SK-N-SH (cell line): ENCODE measurements around the gene CYP4F12. TPM values are rescaled to one million over a fixed set of nuclear protein-coding genes. Genes with fewer than 3 reads are reported as not detected.
A peak's percentile ranks its signal among the peaks of the same experiment; 100 is the strongest.

Experiments
- CTCF ChIA-PET: fragments of 300-600, 350-600 bp; formaldehyde crosslinking; extraction: SDS; loops from one replicate; lab custom pipeline; 2021; lab: Yijun Ruan, JAX
- POLR2A ChIA-PET: fragments of 350-600 bp; sonication (Branson Sonifier 250); formaldehyde crosslinking; extraction: SDS; loops from one replicate; lab custom pipeline; 2020; ENCODE audit warnings: antibody characterized with exemption, inconsistent platforms; lab: Yijun Ruan, JAX
- DNase-seq: peaks from one replicate; pipeline ENCODE4 v3.0.0; 2012
- H2AFZ ChIP-seq: fragments of 200-600 bp; sonication (generic); 2 replicates; pipeline ENCODE4 v1.8.1; 2016; ENCODE audit warnings: antibody characterized with exemption, mild to moderate bottlenecking, low read depth
- H3F3A ChIP-seq: fragments of 200-600 bp; sonication (generic); replicated peaks from 2 replicates; pipeline ENCODE3; 2016; ENCODE audit warnings: antibody characterized with exemption, mild to moderate bottlenecking; ENCODE audit not compliant: insufficient read depth
- H3K27ac ChIP-seq, 2 experiments: fragments of 200-500 bp in 1 of 2; fragments of 200-600 bp in 1 of 2; sonication (Bioruptor generic) in 1 of 2; sonication (generic), shearing (Covaris generic) in 1 of 2; 2 replicates each; pipeline versions ENCODE4 v1.5.1 to v1.6.1; 2014 to 2016; ENCODE audit warnings: low read depth in 2 of 2, inconsistent platforms in 1 of 2, low read length in 1 of 2, mild to moderate bottlenecking in 1 of 2, mixed read lengths in 1 of 2
- H3K27me3 ChIP-seq: fragments of 200-600 bp; sonication (generic), shearing (Covaris generic); 2 replicates; pipeline ENCODE4 v1.6.1; 2016; ENCODE audit warnings: mixed run types; ENCODE audit not compliant: insufficient read depth
- H3K36me3 ChIP-seq, 2 experiments: fragments of 200-500 bp in 1 of 2; fragments of 200-600 bp in 1 of 2; sonication (Bioruptor generic) in 1 of 2; sonication (generic) in 1 of 2; replicated peaks in 1 of 2; 2 replicates each; pipeline versions ENCODE3 to v1.5.1; 2014 to 2016; ENCODE audit warnings: low read length in 1 of 2, mild to moderate bottlenecking in 1 of 2; ENCODE audit not compliant: insufficient read depth in 2 of 2, control insufficient read depth in 1 of 2
- H3K4me1 ChIP-seq, 2 experiments: fragments of 200-500 bp in 1 of 2; fragments of 200-600 bp in 1 of 2; sonication (Bioruptor generic) in 1 of 2; sonication (generic), shearing (Covaris generic) in 1 of 2; 2 replicates each; pipeline versions ENCODE4 v1.5.1 to v1.6.1; 2014 to 2016; ENCODE audit warnings: low read depth in 1 of 2, low read length in 1 of 2, mixed run types in 1 of 2; ENCODE audit not compliant: insufficient read depth in 2 of 2, control insufficient read depth in 1 of 2
- H3K4me2 ChIP-seq: fragments of 200-600 bp; sonication (generic), shearing (Covaris generic); 2 replicates; pipeline ENCODE4 v1.6.1; 2017; ENCODE audit warnings: mixed run types
- H3K4me3 ChIP-seq, 2 experiments: fragments of 200-500 bp in 1 of 2; fragments of 200-600 bp in 1 of 2; sonication (Bioruptor generic) in 1 of 2; sonication (generic), shearing (Covaris generic) in 1 of 2; 2 replicates each; pipeline versions ENCODE4 v1.5.1 to v1.8.1; 2014 to 2016; ENCODE audit warnings: low read depth in 2 of 2, inconsistent platforms in 1 of 2, low read length in 1 of 2, mild to moderate bottlenecking in 1 of 2, mixed read lengths in 1 of 2, moderate library complexity in 1 of 2
- H3K79me2 ChIP-seq: fragments of 200-600 bp; sonication (generic); 2 replicates; pipeline ENCODE4 v1.8.1; 2017; ENCODE audit warnings: mild to moderate bottlenecking; ENCODE audit not compliant: insufficient read depth
- H3K9ac ChIP-seq: fragments of 200-600 bp; sonication (generic); 2 replicates; pipeline ENCODE4 v1.6.1; 2017; ENCODE audit warnings: mixed run types
- H3K9me2 ChIP-seq: fragments of 200-600 bp; sonication (generic); 2 replicates; pipeline ENCODE4 v1.6.1; 2017; ENCODE audit warnings: mixed run types
- H3K9me3 ChIP-seq: fragments of 200-600 bp; sonication (generic); 2 replicates; pipeline ENCODE4 v1.6.1; 2017; ENCODE audit warnings: mixed run types, mild to moderate bottlenecking, moderate library complexity
- H4K20me1 ChIP-seq: fragments of 200-600 bp; sonication (generic); 2 replicates; pipeline ENCODE4 v1.6.1; 2017; ENCODE audit warnings: mild to moderate bottlenecking, mixed run types; ENCODE audit not compliant: insufficient read depth
- FOXJ3 ChIP-seq: sonication (generic); formaldehyde crosslinking; IDR thresholded peaks from 2 replicates; pipeline ENCODE4 v1.5.1; 2020; ENCODE audit warnings: mild to moderate bottlenecking, missing genetic modification reagents
- TAF1 ChIP-seq: IDR thresholded peaks from 2 replicates; pipeline ENCODE4 v1.6.1; 2012; ENCODE audit warnings: low read depth, mild to moderate bottlenecking, low read length, moderate library complexity, borderline replicate concordance
- USF1 ChIP-seq: IDR thresholded peaks from 2 replicates; pipeline ENCODE4 v1.4.0; 2012; ENCODE audit warnings: low read depth, borderline replicate concordance
- WGBS: methylation state at CpG from one replicate; pipeline ENCODE4 v1.1.6; 2017; ENCODE audit warnings: low lambda C conversion rate; 5-methylcytosine and 5-hydroxymethylcytosine counted together
- polyA plus RNA-seq, 3 experiments: library from polyadenylated mRNA; depleted of rRNA; stranded (reverse); fragments of >200 nt; gene quantifications; 2 replicates each; pipeline ENCODE4 v1.2.3, GENCODE V29; 2012
- TF ChIP-seq, protein P1 (sequence below): IDR thresholded peaks from 2 replicates; pipeline ENCODE4; 2012
- TF ChIP-seq, protein P2 (sequence below): IDR thresholded peaks from 2 replicates; pipeline ENCODE4 v1.6.1; 2012; ENCODE audit warnings: mild to moderate bottlenecking, low read depth, low read length, moderate library complexity

The CYP4F12 gene
- polyA plus RNA-seq, 1 of the 3 experiments (the other 2 are of a cell fraction), result not detected

GRCh38 chr19:15715642-15716041 is 42.8 kb downstream of the CYP4F12 start:
- no peak for DNase-seq
- no peak for TF ChIP-seq USF1
- TF ChIP-seq, protein P1, sequence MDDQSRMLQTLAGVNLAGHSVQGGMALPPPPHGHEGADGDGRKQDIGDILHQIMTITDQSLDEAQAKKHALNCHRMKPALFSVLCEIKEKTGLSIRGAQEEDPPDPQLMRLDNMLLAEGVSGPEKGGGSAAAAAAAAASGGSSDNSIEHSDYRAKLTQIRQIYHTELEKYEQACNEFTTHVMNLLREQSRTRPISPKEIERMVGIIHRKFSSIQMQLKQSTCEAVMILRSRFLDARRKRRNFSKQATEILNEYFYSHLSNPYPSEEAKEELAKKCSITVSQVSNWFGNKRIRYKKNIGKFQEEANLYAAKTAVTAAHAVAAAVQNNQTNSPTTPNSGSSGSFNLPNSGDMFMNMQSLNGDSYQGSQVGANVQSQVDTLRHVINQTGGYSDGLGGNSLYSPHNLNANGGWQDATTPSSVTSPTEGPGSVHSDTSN, result no peak
- H3K9ac ChIP-seq, result no peak overlapping the region
- no peaks in the 10 kb centered on the region for H3K36me3 ChIP-seq
- H3K79me2 ChIP-seq, result no peaks in the 10 kb centered on the region
- no peaks in the 10 kb centered on the region for H3K9me2 ChIP-seq
- no peak overlapping the region for H3K4me2 ChIP-seq
- H3K4me1 ChIP-seq, result no peaks in the 10 kb centered on the region
- no peaks in the 10 kb centered on the region for H3K9me3 ChIP-seq
- 4% methylated on average over 1 of the region's 1 CpG for WGBS
- no peak overlapping the region for H3K4me3 ChIP-seq
- CTCF ChIA-PET, result no interaction called here
- H3K27me3 ChIP-seq, result no peaks in the 10 kb centered on the region
- no peak overlapping the region for H2AFZ ChIP-seq
- H3F3A ChIP-seq, result no peaks in the 10 kb centered on the region
- no peak overlapping the region for H3K27ac ChIP-seq
- H4K20me1 ChIP-seq, result no peaks in the 10 kb centered on the region
- POLR2A ChIA-PET, result no interaction called here

DNA sequence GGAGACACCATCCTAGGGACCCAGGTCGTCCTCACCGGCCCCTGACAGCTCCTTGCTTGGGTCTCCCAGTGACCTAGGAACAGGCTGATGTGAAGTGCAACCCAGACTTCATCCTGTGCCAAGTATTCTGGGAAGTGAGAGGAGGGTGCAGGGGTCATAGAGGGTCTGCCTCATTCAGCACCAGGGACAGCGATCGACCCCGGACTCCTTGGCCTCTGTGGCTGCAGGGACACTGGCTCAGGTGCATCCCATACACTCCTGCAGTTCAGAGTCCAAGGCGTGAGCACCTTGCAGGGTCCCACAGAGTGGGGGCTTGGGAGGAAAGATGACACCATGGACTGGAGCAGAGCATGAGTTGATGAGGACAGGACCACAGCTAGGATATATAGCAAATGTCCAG is 44.9 kb downstream of the CYP4F12 start:
- Histone ChIP-seq H3F3A (no peaks in the 10 kb centered on the region), H3K9ac (no peak overlapping the region), H3K36me3 (no peaks in the 10 kb centered on the region), H2AFZ (no peak overlapping the region), H3K9me2 (no peaks in the 10 kb centered on the region), H3K4me1 (no peaks in the 10 kb centered on the region), H3K4me2 (no peak overlapping the region), H4K20me1 (no peaks in the 10 kb centered on the region), H3K79me2 (no peaks in the 10 kb centered on the region), H3K9me3 (no peaks in the 10 kb centered on the region), H3K4me3 (no peak overlapping the region), H3K27me3 (no peaks in the 10 kb centered on the region), H3K27ac (no peak overlapping the region)
- 2% methylated on average over 6 of the region's 6 CpGs for WGBS
- ChIA-PET POLR2A (no interaction called here), CTCF (no interaction called here)
- DNase-seq, result no peak
- TF ChIP-seq TAF1 (no peak), FOXJ3 (CRISPR knock-in tag) (no peak)
- TF ChIP-seq, protein P2, sequence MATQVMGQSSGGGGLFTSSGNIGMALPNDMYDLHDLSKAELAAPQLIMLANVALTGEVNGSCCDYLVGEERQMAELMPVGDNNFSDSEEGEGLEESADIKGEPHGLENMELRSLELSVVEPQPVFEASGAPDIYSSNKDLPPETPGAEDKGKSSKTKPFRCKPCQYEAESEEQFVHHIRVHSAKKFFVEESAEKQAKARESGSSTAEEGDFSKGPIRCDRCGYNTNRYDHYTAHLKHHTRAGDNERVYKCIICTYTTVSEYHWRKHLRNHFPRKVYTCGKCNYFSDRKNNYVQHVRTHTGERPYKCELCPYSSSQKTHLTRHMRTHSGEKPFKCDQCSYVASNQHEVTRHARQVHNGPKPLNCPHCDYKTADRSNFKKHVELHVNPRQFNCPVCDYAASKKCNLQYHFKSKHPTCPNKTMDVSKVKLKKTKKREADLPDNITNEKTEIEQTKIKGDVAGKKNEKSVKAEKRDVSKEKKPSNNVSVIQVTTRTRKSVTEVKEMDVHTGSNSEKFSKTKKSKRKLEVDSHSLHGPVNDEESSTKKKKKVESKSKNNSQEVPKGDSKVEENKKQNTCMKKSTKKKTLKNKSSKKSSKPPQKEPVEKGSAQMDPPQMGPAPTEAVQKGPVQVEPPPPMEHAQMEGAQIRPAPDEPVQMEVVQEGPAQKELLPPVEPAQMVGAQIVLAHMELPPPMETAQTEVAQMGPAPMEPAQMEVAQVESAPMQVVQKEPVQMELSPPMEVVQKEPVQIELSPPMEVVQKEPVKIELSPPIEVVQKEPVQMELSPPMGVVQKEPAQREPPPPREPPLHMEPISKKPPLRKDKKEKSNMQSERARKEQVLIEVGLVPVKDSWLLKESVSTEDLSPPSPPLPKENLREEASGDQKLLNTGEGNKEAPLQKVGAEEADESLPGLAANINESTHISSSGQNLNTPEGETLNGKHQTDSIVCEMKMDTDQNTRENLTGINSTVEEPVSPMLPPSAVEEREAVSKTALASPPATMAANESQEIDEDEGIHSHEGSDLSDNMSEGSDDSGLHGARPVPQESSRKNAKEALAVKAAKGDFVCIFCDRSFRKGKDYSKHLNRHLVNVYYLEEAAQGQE, result peak; percentile 85; the same call in 1 of the 2 replicates
